ENCODE results near the gene IGF1R. TPM values are rescaled to one million over a fixed set of nuclear protein-coding genes. Genes with fewer than 3 reads are reported as not detected.

IGF1R gene
- total and polyA plus RNA-seq, 2 donors (not counting 3 experiments of a cell fraction or from before 2014, with no cell fraction given), result 16.1 to 59.1 TPM

- dilution Hi-C loops (cut with MboI; ENCODE audit: extremely low pct_ligation_motif_present, low sequenced_read_pairs) (no loop called here), intact Hi-C loops (cut with micrococcal nuclease) (no loop called here)
- ChIA-PET POLR2A (no interaction called here), CTCF (no interaction called here)
- peaks cover 32% of the 10 kb centered on the region for H3K79me2 ChIP-seq (ENCODE audit: control insufficient read depth, insufficient read depth, low read length)
- H4K20me1 ChIP-seq (replicated peaks; ENCODE audit: control insufficient read depth, extremely low read depth, insufficient read depth, low read length), result no peaks in the 10 kb centered on the region
- no peaks in the 10 kb centered on the region for H3K9me3 ChIP-seq (replicated peaks; ENCODE audit: control insufficient read depth, insufficient read depth, low read length)
- peaks cover 35% of the 10 kb centered on the region for H3K4me1 ChIP-seq (ENCODE audit: control insufficient read depth, extremely low read depth, insufficient read depth, low read length)
- H3K27me3 ChIP-seq (ENCODE audit: control insufficient read depth in 2 of 2, insufficient read depth in 2 of 2, low read length in 2 of 2), result no peaks in the 10 kb centered on the region
- DNase-seq (ENCODE audit: low read depth, low spot score) (no peak), FAIRE-seq (no peak)
- no peaks in the 10 kb centered on the region for H3K9me1 ChIP-seq (replicated peaks; ENCODE audit: control insufficient read depth, extremely low read depth, insufficient read depth, low read length)
- no peak overlapping the region for H3K27ac ChIP-seq (ENCODE audit: insufficient read depth, low read depth, low read length)
- no TSS peak for BruUV-seq (replicated peaks)
- no peaks in the 10 kb centered on the region for H3K36me3 ChIP-seq (ENCODE audit: control insufficient read depth in 2 of 2, extremely low read depth in 1 of 2, insufficient read depth in 2 of 2, low read length in 2 of 2)
- TF ChIP-seq CTCF (IDR thresholded peaks at IDR 0.05; ENCODE audit: extremely low read depth in 1 of 2, insufficient read depth in 1 of 2, low read depth in 1 of 2, low read length in 2 of 2) (no peak), POLR2A (IDR thresholded peaks at IDR 0.05; ENCODE audit: low read depth, low read length) (no peak), GATA2 (IDR thresholded peaks at IDR 0.05; ENCODE audit: insufficient read depth, insufficient read length, low read depth, low read length) (no peak), EZH2 (IDR thresholded peaks at IDR 0.05; ENCODE audit: borderline replicate concordance, low read depth, low read length, severe bottlenecking) (no peak), MYC (IDR thresholded peaks at IDR 0.05; ENCODE audit: low read depth, low read length) (no peak), FOS (IDR thresholded peaks at IDR 0.05; ENCODE audit: borderline replicate concordance, insufficient read depth, low read length) (no peak), POLR2AphosphoS5 (IDR thresholded peaks at IDR 0.05; ENCODE audit: insufficient read depth, low read depth, low read length) (no peak), JUN (IDR thresholded peaks at IDR 0.05; ENCODE audit: borderline replicate concordance, insufficient read depth, insufficient read length, low read depth) (no peak), MAX (IDR thresholded peaks at IDR 0.05; ENCODE audit: insufficient read depth, insufficient read length) (no peak)
- no peak overlapping the region for H3K4me2 ChIP-seq (ENCODE audit: insufficient read depth, low read length)
- H3K4me3 ChIP-seq (replicated peaks in 1 of 3; ENCODE audit: insufficient read depth in 1 of 3, low read depth in 1 of 3, low read length in 3 of 3), result no peak overlapping the region
- H2AFZ ChIP-seq (ENCODE audit: low read depth, low read length), result no peak overlapping the region
- H3K9ac ChIP-seq (replicated peaks; ENCODE audit: extremely low read depth, insufficient read depth, low read length), result no peak overlapping the region
Measured at GRCh38 chr15:98733098-98733497, 84.8 kb downstream of the IGF1R start.
